ENCODE results near the gene TP53I11.
A peak's percentile ranks its signal among the peaks of the same experiment; 100 is the strongest.

The TP53I11 gene

GRCh38 chr11:44945666-44946065 lies 5.0 kb downstream of the TP53I11 start:
- H2BK12ac ChIP-seq (ENCODE audit: low read length) = no peak overlapping the region
- no peak overlapping the region for H4K8ac ChIP-seq (ENCODE audit: low read depth, low read length)
- DNase-seq (ENCODE audit: low spot score) = no peak
- H3K36me3 ChIP-seq (replicated peaks in 1 of 2; ENCODE audit: control insufficient read depth in 2 of 2, insufficient read depth in 2 of 2, low read length in 2 of 2) = peaks cover 0 to 16% of the 10 kb centered on the region in 2 donors
- no peak overlapping the region for H3K4me2 ChIP-seq (ENCODE audit: insufficient read depth, low read length, poor library complexity, severe bottlenecking)
- H3K27me3 ChIP-seq (ENCODE audit: control insufficient read depth in 3 of 3, insufficient read depth in 3 of 3, low read depth in 1 of 3, low read length in 3 of 3) = no peaks in the 10 kb centered on the region
- H3K18ac ChIP-seq (ENCODE audit: low read length) = peak overlapping the region; percentile 62
- H3K9ac ChIP-seq (ENCODE audit: low read depth, low read length, poor library complexity) = no peak overlapping the region
- H2AFZ ChIP-seq (ENCODE audit: low read length) = no peak overlapping the region
- no peak overlapping the region for H2BK120ac ChIP-seq (ENCODE audit: low read depth, low read length)
- no peak overlapping the region for H3K14ac ChIP-seq (ENCODE audit: low read length)
- H3K23ac ChIP-seq (ENCODE audit: low read depth, low read length, poor library complexity) = no peak overlapping the region
- no peak overlapping the region for H4K91ac ChIP-seq (ENCODE audit: low read depth, low read length, poor library complexity)
- no peak overlapping the region for H2AK5ac ChIP-seq (ENCODE audit: low read depth, low read length)
- no peak overlapping the region for H2BK15ac ChIP-seq (ENCODE audit: low read length)
- H3K4ac ChIP-seq (ENCODE audit: low read length) = no peak overlapping the region
- H3K9me3 ChIP-seq (replicated peaks in 1 of 2; ENCODE audit: control insufficient read depth in 2 of 2, insufficient read depth in 1 of 2, low read depth in 1 of 2, low read length in 2 of 2) = no peaks in the 10 kb centered on the region
- H3K4me3 ChIP-seq (ENCODE audit: low read length in 2 of 2) = no peak overlapping the region
- WGBS, 2 donors (ENCODE audit: extremely low coverage in 2 of 2, insufficient read length in 2 of 2, insufficient replicate concordance in 1 of 2) = no CpG with 5 or more reads among the region's 11 CpGs
- H2BK5ac ChIP-seq (ENCODE audit: low read length) = no peak overlapping the region
- H3K27ac ChIP-seq (replicated peaks; ENCODE audit: low read length) = no peak overlapping the region
- H3K79me1 ChIP-seq (ENCODE audit: low read depth, low read length) = peaks cover 44% of the 10 kb centered on the region
- H3K4me1 ChIP-seq (ENCODE audit: control insufficient read depth in 2 of 2, insufficient read depth in 1 of 2, low read depth in 1 of 2, low read length in 2 of 2) = peaks cover 5 to 53% of the 10 kb centered on the region in 2 donors

DNA sequence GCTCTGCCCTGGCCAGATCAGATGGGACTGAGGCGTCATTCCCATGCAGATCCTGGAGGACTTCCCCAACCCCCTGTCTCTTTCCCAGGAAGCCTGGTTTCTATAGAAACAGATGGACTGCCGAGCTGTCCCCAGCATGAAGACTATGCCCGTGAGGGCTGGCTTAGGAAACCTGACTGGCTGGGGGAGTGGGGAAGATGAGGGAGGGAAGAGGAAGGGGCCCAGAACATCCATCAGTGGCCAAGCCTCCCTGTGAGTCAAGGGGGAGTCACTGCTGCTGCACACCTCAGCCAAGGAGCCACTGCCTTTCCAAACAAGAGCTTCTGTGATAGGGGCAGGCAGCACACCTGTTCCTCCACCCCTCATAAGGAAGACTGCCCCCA lies 5.8 kb downstream of the TP53I11 start:
- Histone ChIP-seq H3K4me2 (ENCODE audit: insufficient read depth, low read length, poor library complexity, severe bottlenecking) (no peak overlapping the region), H3K36me3 (replicated peaks in 1 of 2; ENCODE audit: control insufficient read depth in 2 of 2, insufficient read depth in 2 of 2, low read length in 2 of 2) (peaks cover 0 to 21% of the 10 kb centered on the region in 2 donors), H2AK5ac (ENCODE audit: low read depth, low read length) (no peak overlapping the region), H3K4me3 (ENCODE audit: low read length in 2 of 2) (no peak overlapping the region), H3K4me1 (ENCODE audit: control insufficient read depth in 2 of 2, insufficient read depth in 1 of 2, low read depth in 1 of 2, low read length in 2 of 2) (peaks cover 5 to 53% of the 10 kb centered on the region in 2 donors), H2BK120ac (ENCODE audit: low read depth, low read length) (no peak overlapping the region), H3K9ac (ENCODE audit: low read depth, low read length, poor library complexity) (no peak overlapping the region), H2BK5ac (ENCODE audit: low read length) (no peak overlapping the region), H3K27me3 (ENCODE audit: control insufficient read depth in 3 of 3, insufficient read depth in 3 of 3, low read depth in 1 of 3, low read length in 3 of 3) (no peaks in the 10 kb centered on the region), H3K14ac (ENCODE audit: low read length) (no peak overlapping the region), H3K27ac (replicated peaks; ENCODE audit: low read length) (peak overlapping the region; percentile 23), H3K23ac (ENCODE audit: low read depth, low read length, poor library complexity) (no peak overlapping the region), H3K79me1 (ENCODE audit: low read depth, low read length) (peaks cover 44% of the 10 kb centered on the region), H4K91ac (ENCODE audit: low read depth, low read length, poor library complexity) (no peak overlapping the region), H4K8ac (ENCODE audit: low read depth, low read length) (no peak overlapping the region), H3K4ac (ENCODE audit: low read length) (no peak overlapping the region), H2BK15ac (ENCODE audit: low read length) (no peak overlapping the region), H3K18ac (ENCODE audit: low read length) (no peak overlapping the region), H2AFZ (ENCODE audit: low read length) (no peak overlapping the region), H3K9me3 (replicated peaks in 1 of 2; ENCODE audit: control insufficient read depth in 2 of 2, insufficient read depth in 1 of 2, low read depth in 1 of 2, low read length in 2 of 2) (no peaks in the 10 kb centered on the region), H2BK12ac (ENCODE audit: low read length) (no peak overlapping the region)
- WGBS, 2 donors (ENCODE audit: extremely low coverage in 2 of 2, insufficient read length in 2 of 2, insufficient replicate concordance in 1 of 2) = no CpG with 5 or more reads among the region's 3 CpGs
- no peak for DNase-seq (ENCODE audit: low spot score)

GRCh38 chr11:44944181-44944852 lies 6.4 kb downstream of the TP53I11 start:
- H4K8ac ChIP-seq (ENCODE audit: low read depth, low read length) = no peak overlapping the region
- H2BK15ac ChIP-seq (ENCODE audit: low read length) = no peak overlapping the region
- H3K27me3 ChIP-seq (ENCODE audit: control insufficient read depth in 3 of 3, insufficient read depth in 3 of 3, low read depth in 1 of 3, low read length in 3 of 3) = no peaks in the 10 kb centered on the region
- H3K4me1 ChIP-seq (ENCODE audit: control insufficient read depth in 2 of 2, insufficient read depth in 1 of 2, low read depth in 1 of 2, low read length in 2 of 2) = peaks cover 5 to 53% of the 10 kb centered on the region in 2 donors
- no peaks in the 10 kb centered on the region for H3K9me3 ChIP-seq (replicated peaks in 1 of 2; ENCODE audit: control insufficient read depth in 2 of 2, insufficient read depth in 1 of 2, low read depth in 1 of 2, low read length in 2 of 2)
- H2BK12ac ChIP-seq (ENCODE audit: low read length) = no peak overlapping the region
- peak overlapping the region; percentile 26 for H3K23ac ChIP-seq (ENCODE audit: low read depth, low read length, poor library complexity)
- peaks cover 44% of the 10 kb centered on the region for H3K79me1 ChIP-seq (ENCODE audit: low read depth, low read length)
- no peak overlapping the region for H3K9ac ChIP-seq (ENCODE audit: low read depth, low read length, poor library complexity)
- H2BK5ac ChIP-seq (ENCODE audit: low read length) = no peak overlapping the region
- H2AK5ac ChIP-seq (ENCODE audit: low read depth, low read length) = no peak overlapping the region
- no peak overlapping the region for H3K4me3 ChIP-seq (ENCODE audit: low read length in 2 of 2)
- H3K4me2 ChIP-seq (ENCODE audit: insufficient read depth, low read length, poor library complexity, severe bottlenecking) = peak overlapping the region; percentile 23
- no peak overlapping the region for H2BK120ac ChIP-seq (ENCODE audit: low read depth, low read length)
- H3K36me3 ChIP-seq (replicated peaks in 1 of 2; ENCODE audit: control insufficient read depth in 2 of 2, insufficient read depth in 2 of 2, low read length in 2 of 2) = peaks cover 0 to 21% of the 10 kb centered on the region in 2 donors
- peak overlapping the region; percentile 60 for H3K18ac ChIP-seq (ENCODE audit: low read length)
- H4K91ac ChIP-seq (ENCODE audit: low read depth, low read length, poor library complexity) = no peak overlapping the region
- no peak for DNase-seq (ENCODE audit: low spot score)
- no peak overlapping the region for H3K14ac ChIP-seq (ENCODE audit: low read length)
- WGBS, 2 donors (ENCODE audit: extremely low coverage in 2 of 2, insufficient read length in 2 of 2, insufficient replicate concordance in 1 of 2) = no CpG with 5 or more reads among the region's 7 CpGs
- H2AFZ ChIP-seq (ENCODE audit: low read length) = no peak overlapping the region
- no peak overlapping the region for H3K4ac ChIP-seq (ENCODE audit: low read length)
- peak overlapping the region; percentile 18 for H3K27ac ChIP-seq (replicated peaks; ENCODE audit: low read length)

- no peak overlapping the region for H4K8ac ChIP-seq (ENCODE audit: low read depth, low read length)
- no peaks in the 10 kb centered on the region for H3K27me3 ChIP-seq (ENCODE audit: control insufficient read depth in 3 of 3, insufficient read depth in 3 of 3, low read depth in 1 of 3, low read length in 3 of 3)
- no peak overlapping the region for H3K4me2 ChIP-seq (ENCODE audit: insufficient read depth, low read length, poor library complexity, severe bottlenecking)
- H2AFZ ChIP-seq (ENCODE audit: low read length) = no peak overlapping the region
- no peak for DNase-seq (ENCODE audit: low spot score)
- H2BK5ac ChIP-seq (ENCODE audit: low read length) = no peak overlapping the region
- peak overlapping the region in 1 of 2 donors; percentile 1 for H3K4me3 ChIP-seq (ENCODE audit: low read length in 2 of 2)
- H2BK120ac ChIP-seq (ENCODE audit: low read depth, low read length) = no peak overlapping the region
- WGBS, 2 donors (ENCODE audit: extremely low coverage in 2 of 2, insufficient read length in 2 of 2, insufficient replicate concordance in 1 of 2) = no CpG with 5 or more reads among the region's 7 CpGs
- H3K4me1 ChIP-seq (ENCODE audit: control insufficient read depth in 2 of 2, insufficient read depth in 1 of 2, low read depth in 1 of 2, low read length in 2 of 2) = peaks cover 3 to 51% of the 10 kb centered on the region in 2 donors
- peak overlapping the region; percentile 18 for H3K27ac ChIP-seq (replicated peaks; ENCODE audit: low read length)
- no peak overlapping the region for H3K4ac ChIP-seq (ENCODE audit: low read length)
- peak overlapping the region; percentile 3 for H2BK15ac ChIP-seq (ENCODE audit: low read length)
- H3K9ac ChIP-seq (ENCODE audit: low read depth, low read length, poor library complexity) = no peak overlapping the region
- H3K36me3 ChIP-seq (replicated peaks in 1 of 2; ENCODE audit: control insufficient read depth in 2 of 2, insufficient read depth in 2 of 2, low read length in 2 of 2) = peaks cover 0 to 21% of the 10 kb centered on the region in 2 donors
- peak overlapping the region; percentile 23 for H2BK12ac ChIP-seq (ENCODE audit: low read length)
- no peaks in the 10 kb centered on the region for H3K9me3 ChIP-seq (replicated peaks in 1 of 2; ENCODE audit: control insufficient read depth in 2 of 2, insufficient read depth in 1 of 2, low read depth in 1 of 2, low read length in 2 of 2)
- no peak overlapping the region for H4K91ac ChIP-seq (ENCODE audit: low read depth, low read length, poor library complexity)
- H3K18ac ChIP-seq (ENCODE audit: low read length) = peak overlapping the region; percentile 3
- H3K14ac ChIP-seq (ENCODE audit: low read length) = no peak overlapping the region
- H3K23ac ChIP-seq (ENCODE audit: low read depth, low read length, poor library complexity) = peak overlapping the region; percentile 26
- H3K79me1 ChIP-seq (ENCODE audit: low read depth, low read length) = peaks cover 44% of the 10 kb centered on the region
- peak overlapping the region; percentile 83 for H2AK5ac ChIP-seq (ENCODE audit: low read depth, low read length)
Measured at GRCh38 chr11:44943696-44944095, 7.0 kb downstream of the TP53I11 start.
